Measurements from ENCODE around the gene MPPE1.

MPPE1 gene

GRCh38 chr18:11839556-11839955 lies 68.6 kb downstream of the MPPE1 start:
- H2BK5ac ChIP-seq (ENCODE audit: low read length) = no peak overlapping the region
- H3K18ac ChIP-seq (ENCODE audit: low read length) = no peak overlapping the region
- H3K56ac ChIP-seq (ENCODE audit: low read length) = no peak overlapping the region
- no peak overlapping the region for H3K27ac ChIP-seq (ENCODE audit: low read depth, low read length)
- H4K5ac ChIP-seq (ENCODE audit: low read length) = no peak overlapping the region
- H3K27me3 ChIP-seq (ENCODE audit: insufficient read depth, low read length, poor library complexity) = no peaks in the 10 kb centered on the region
- H2BK15ac ChIP-seq (replicated peaks; ENCODE audit: low read depth) = no peak overlapping the region
- no peak overlapping the region for H2AK5ac ChIP-seq (ENCODE audit: low read length)
- no peaks in the 10 kb centered on the region for H3K36me3 ChIP-seq (ENCODE audit: control insufficient read depth, insufficient read depth, low read length)
- no peak overlapping the region for H3K4ac ChIP-seq (ENCODE audit: low read depth, low read length)
- no CpG with 5 or more reads among the region's 6 CpGs for WGBS (ENCODE audit: extremely low coverage, insufficient coverage, low lambda C conversion rate)
- no peak overlapping the region for H4K8ac ChIP-seq (ENCODE audit: low read depth, low read length)
- H3K79me1 ChIP-seq (ENCODE audit: low read length) = no peaks in the 10 kb centered on the region
- no peaks in the 10 kb centered on the region for H3K79me2 ChIP-seq (ENCODE audit: control insufficient read depth, insufficient read depth, low read length)
- H2BK120ac ChIP-seq (ENCODE audit: low read depth, low read length) = no peak overlapping the region
- no peak for DNase-seq
- no peak overlapping the region for H3K4me3 ChIP-seq (ENCODE audit: low read length)
- no peaks in the 10 kb centered on the region for H3K4me1 ChIP-seq (ENCODE audit: control insufficient read depth, low read depth, low read length)
- no peak overlapping the region for H3K23ac ChIP-seq (ENCODE audit: low read length)
- H3K9ac ChIP-seq (ENCODE audit: low read length) = no peak overlapping the region
- H3K4me2 ChIP-seq (ENCODE audit: low read length) = no peak overlapping the region

GRCh38 chr18:11834772-11835171 lies 73.3 kb downstream of the MPPE1 start:
- H2BK120ac ChIP-seq (ENCODE audit: low read depth, low read length) = no peak overlapping the region
- H3K4me3 ChIP-seq (ENCODE audit: low read length) = no peak overlapping the region
- no peak overlapping the region for H3K27ac ChIP-seq (ENCODE audit: low read depth, low read length)
- no CpG with 5 or more reads among the region's 5 CpGs for WGBS (ENCODE audit: extremely low coverage, insufficient coverage, low lambda C conversion rate)
- no peak overlapping the region for H3K9ac ChIP-seq (ENCODE audit: low read length)
- H3K79me2 ChIP-seq (ENCODE audit: control insufficient read depth, insufficient read depth, low read length) = no peaks in the 10 kb centered on the region
- no peaks in the 10 kb centered on the region for H3K27me3 ChIP-seq (ENCODE audit: insufficient read depth, low read length, poor library complexity)
- H4K5ac ChIP-seq (ENCODE audit: low read length) = no peak overlapping the region
- H3K4ac ChIP-seq (ENCODE audit: low read depth, low read length) = no peak overlapping the region
- H2BK5ac ChIP-seq (ENCODE audit: low read length) = no peak overlapping the region
- H2AK5ac ChIP-seq (ENCODE audit: low read length) = no peak overlapping the region
- H2BK15ac ChIP-seq (replicated peaks; ENCODE audit: low read depth) = no peak overlapping the region
- no peak overlapping the region for H3K18ac ChIP-seq (ENCODE audit: low read length)
- H3K36me3 ChIP-seq (ENCODE audit: control insufficient read depth, insufficient read depth, low read length) = no peaks in the 10 kb centered on the region
- no peaks in the 10 kb centered on the region for H3K4me1 ChIP-seq (ENCODE audit: control insufficient read depth, low read depth, low read length)
- no peak overlapping the region for H4K8ac ChIP-seq (ENCODE audit: low read depth, low read length)
- H3K23ac ChIP-seq (ENCODE audit: low read length) = no peak overlapping the region
- no peak overlapping the region for H3K56ac ChIP-seq (ENCODE audit: low read length)
- DNase-seq = no peak
- H3K79me1 ChIP-seq (ENCODE audit: low read length) = peaks cover 2% of the 10 kb centered on the region
- no peak overlapping the region for H3K4me2 ChIP-seq (ENCODE audit: low read length)
